HG02840 (cell line): Measurements from ENCODE around the gene SLC27A5.
"Not testable (repeated sequence)": the region's sequence is repeated elsewhere in the genome, so short reads cannot be mapped to it uniquely, and the experiment has no call there.

Source experiments
- ATAC-seq: cut with Tn5 transposase; IDR thresholded peaks from one replicate; pipeline ENCODE4 v1.9.1; 2021; ENCODE audit warnings: mild to moderate bottlenecking, moderate library complexity, moderate number of reproducible peaks; ENCODE audit not compliant: unreplicated experiment, low FRiP score

SLC27A5 gene

GRCh38 chr19:58550362-58551122 is 38.8 kb upstream of the SLC27A5 start:
- no peak for ATAC-seq

GRCh38 chr19:58549664-58550361 is 38.0 kb upstream of the SLC27A5 start:
- ATAC-seq = no peak

GRCh38 chr19:58548859-58549663 is 37.3 kb upstream of the SLC27A5 start:
- ATAC-seq = no peak

- no peak for ATAC-seq
Measured at GRCh38 chr19:58547323-58548312, 35.8 kb upstream of the SLC27A5 start.

- ATAC-seq = no peak
Measured at GRCh38 chr19:58546019-58546530, 34.3 kb upstream of the SLC27A5 start.

GRCh38 chr19:58545286-58546018 is 33.7 kb upstream of the SLC27A5 start:
- no peak for ATAC-seq

GRCh38 chr19:58544591-58545285 is 32.9 kb upstream of the SLC27A5 start:
- peak; percentile 69 for ATAC-seq

- ATAC-seq = peak; percentile 72
Measured at GRCh38 chr19:58543826-58544590, 32.2 kb upstream of the SLC27A5 start, which contains the start of gene TRIM28. Gene TRIM28 (plus strand): TSS chr19:58544064. CDS start chr19:58544758, 694 bp downstream.

GRCh38 chr19:58542641-58543372 is 31.0 kb upstream of the SLC27A5 start:
- ATAC-seq = not testable (repeated sequence)

- not testable (repeated sequence) for ATAC-seq
Measured at GRCh38 chr19:58539169-58539559, 27.4 kb upstream of the SLC27A5 start.

GRCh38 chr19:58538257-58539168 is 26.7 kb upstream of the SLC27A5 start:
- no peak for ATAC-seq

GRCh38 chr19:58536852-58537798 is 25.3 kb upstream of the SLC27A5 start:
- ATAC-seq = no peak

GRCh38 chr19:58535857-58536256 is 24.1 kb upstream of the SLC27A5 start:
- ATAC-seq = no peak

GRCh38 chr19:58531034-58531840 is 19.4 kb upstream of the SLC27A5 start:
- no peak for ATAC-seq
